PC-3 (cell line): ENCODE results near the gene FBXL7. TPM values are rescaled to one million over a fixed set of nuclear protein-coding genes. Genes with fewer than 3 reads are reported as not detected.

Experiments
- ATAC-seq: fragments of 200-7000 bp; cut with Tn5 transposase; 2 replicates; pipeline ENCODE4 v1.9.1; 2020; ENCODE audit warnings: mild to moderate bottlenecking, moderate library complexity
- BruUV-seq: library from RNA; stranded (reverse); fragments of 400-500 nt; replicated peaks from 2 replicates; lab custom pipeline; 2021; lab: Mats Ljungman, UMichigan
- CTCF ChIA-PET: fragments of 300-600 bp; sonication (Branson Sonifier 250); formaldehyde crosslinking; loops from one replicate; lab custom pipeline; 2022; ENCODE audit warnings: antibody characterized with exemption; lab: Charles Lee
- POLR2A ChIA-PET: fragments of 300-600 bp; sonication (Branson Sonifier 250); formaldehyde crosslinking; loops from one replicate; lab custom pipeline; 2022; ENCODE audit warnings: antibody characterized with exemption; ENCODE audit not compliant: unreplicated experiment; lab: Charles Lee
- DNase-seq: peaks from one replicate; pipeline ENCODE4 v3.0.0-alpha.2; 2015
- H2AFZ ChIP-seq: fragments of 300-600 bp; sonication (generic); 2 replicates; pipeline ENCODE4 v1.6.0; 2016; ENCODE audit warnings: antibody characterized with exemption, low read length
- H3F3A ChIP-seq: fragments of 300-600 bp; sonication (generic); one replicate; pipeline ENCODE4 v1.6.0; 2017; ENCODE audit warnings: antibody characterized with exemption, low read length, control low read depth, mild to moderate bottlenecking; ENCODE audit not compliant: unreplicated experiment
- H3K27ac ChIP-seq: fragments of 300-600 bp; sonication (generic); 2 replicates; pipeline ENCODE4 v1.5.1; 2016; ENCODE audit warnings: mild to moderate bottlenecking, low read length
- H3K27me3 ChIP-seq: fragments of 300-600 bp; sonication (generic); 2 replicates; pipeline ENCODE4 v1.6.1; 2016; ENCODE audit warnings: low read length, mixed read lengths
- H3K36me3 ChIP-seq: fragments of 300-600 bp; sonication (generic); 2 replicates; pipeline ENCODE4 v1.6.1; 2016; ENCODE audit warnings: low read depth, mixed run types, low read length, mixed read lengths
- H3K4me1 ChIP-seq: fragments of 300-600 bp; sonication (generic); 2 replicates; pipeline ENCODE4 v1.5.1; 2016; ENCODE audit warnings: low read length; ENCODE audit not compliant: insufficient read depth
- H3K4me2 ChIP-seq: fragments of 300-600 bp; sonication (generic); 2 replicates; pipeline ENCODE4 v1.6.0; 2016; ENCODE audit warnings: low read length
- H3K4me3 ChIP-seq: fragments of 300-600 bp; sonication (generic); 2 replicates; pipeline ENCODE4 v1.5.1; 2016; ENCODE audit warnings: mild to moderate bottlenecking, low read length, mixed read lengths
- H3K79me2 ChIP-seq: fragments of 300-600 bp; sonication (generic); 2 replicates; pipeline ENCODE4 v1.6.1; 2017; ENCODE audit warnings: low read length, mixed read lengths
- H3K9ac ChIP-seq: fragments of 300-600 bp; sonication (generic); 2 replicates; pipeline ENCODE4 v1.6.0; 2016; ENCODE audit warnings: mild to moderate bottlenecking, low read length
- H3K9me2 ChIP-seq: fragments of 300-600 bp; sonication (generic); replicated peaks from 2 replicates; pipeline ENCODE4 v1.6.1; 2016; ENCODE audit warnings: mixed run types, low read length, mixed read lengths
- H3K9me3 ChIP-seq: fragments of 300-600 bp; sonication (generic); 2 replicates; pipeline ENCODE4 v1.6.1; 2016; ENCODE audit warnings: low read length, mixed read lengths
- H4K20me1 ChIP-seq: fragments of 300-600 bp; sonication (generic); 2 replicates; pipeline ENCODE4 v1.6.1; 2016; ENCODE audit warnings: low read length, mixed read lengths
- EZH2 ChIP-seq: fragments of 300-600 bp; sonication (generic); IDR thresholded peaks from one replicate; pipeline ENCODE4 v1.6.1; 2017; ENCODE audit warnings: antibody characterized with exemption, mild to moderate bottlenecking, low read length; ENCODE audit not compliant: unreplicated experiment
- EZH2phosphoT487 ChIP-seq: fragments of 300-600 bp; sonication (generic); IDR thresholded peaks from 2 replicates; pipeline ENCODE4 v1.6.1; 2018; ENCODE audit warnings: mild to moderate bottlenecking, antibody characterized with exemption, low read length, borderline replicate concordance
- intact Hi-C: fragments of 100-400 bp; cut with micrococcal nuclease; formaldehyde crosslinking; loops from 2 replicates; pipeline ENCODE4 v1.9.0; 2023
- total RNA-seq: library from RNA; depleted of rRNA; stranded (reverse); fragments of >200 nt; gene quantifications from 2 replicates; pipeline ENCODE4 v1.2.3, GENCODE V29; 2014
- TF ChIP-seq, protein P1 (sequence below): fragments of 300-600 bp; sonication (generic); conservative IDR thresholded peaks from 2 replicates; pipeline ENCODE4 v1.5.1; 2017; ENCODE audit warnings: antibody characterized with exemption, low read depth, mild to moderate bottlenecking, low read length

The FBXL7 gene
- total RNA-seq, 1 experiment from 2014 or later = 0.18 TPM

DNA sequence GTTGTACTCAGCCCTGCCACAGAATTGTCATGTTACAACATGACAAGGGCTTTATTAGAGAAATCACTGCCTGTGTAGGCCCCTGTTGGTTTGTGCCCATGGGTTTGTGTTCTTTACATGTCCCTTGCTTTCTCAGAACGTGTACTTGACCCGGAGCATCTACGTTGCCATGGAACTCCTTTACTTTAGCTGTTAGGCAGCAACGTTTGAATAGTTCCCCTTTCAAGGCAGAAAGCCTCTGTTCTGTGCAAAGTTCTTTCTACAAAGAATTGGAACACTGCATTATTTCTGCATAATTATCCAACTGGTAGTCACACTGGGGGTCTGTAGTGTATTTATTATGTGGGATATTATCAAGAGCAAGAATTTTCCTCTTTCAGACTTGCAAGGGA, 51.1 kb downstream of the FBXL7 start:
- Histone ChIP-seq H4K20me1 (no peaks in the 10 kb centered on the region), H3K4me3 (no peak overlapping the region), H3K79me2 (no peaks in the 10 kb centered on the region), H3K9ac (no peak overlapping the region), H3K27ac (no peak overlapping the region), H3K4me2 (no peak overlapping the region), H2AFZ (no peak overlapping the region), H3K4me1 (no peaks in the 10 kb centered on the region), H3K27me3 (no peaks in the 10 kb centered on the region), H3K9me3 (peaks cover 37% of the 10 kb centered on the region), H3K9me2 (no peaks in the 10 kb centered on the region), H3K36me3 (no peaks in the 10 kb centered on the region), H3F3A (no peaks in the 10 kb centered on the region)
- TF ChIP-seq EZH2 (no peak), EZH2phosphoT487 (no peak)
- TF ChIP-seq, protein P1, sequence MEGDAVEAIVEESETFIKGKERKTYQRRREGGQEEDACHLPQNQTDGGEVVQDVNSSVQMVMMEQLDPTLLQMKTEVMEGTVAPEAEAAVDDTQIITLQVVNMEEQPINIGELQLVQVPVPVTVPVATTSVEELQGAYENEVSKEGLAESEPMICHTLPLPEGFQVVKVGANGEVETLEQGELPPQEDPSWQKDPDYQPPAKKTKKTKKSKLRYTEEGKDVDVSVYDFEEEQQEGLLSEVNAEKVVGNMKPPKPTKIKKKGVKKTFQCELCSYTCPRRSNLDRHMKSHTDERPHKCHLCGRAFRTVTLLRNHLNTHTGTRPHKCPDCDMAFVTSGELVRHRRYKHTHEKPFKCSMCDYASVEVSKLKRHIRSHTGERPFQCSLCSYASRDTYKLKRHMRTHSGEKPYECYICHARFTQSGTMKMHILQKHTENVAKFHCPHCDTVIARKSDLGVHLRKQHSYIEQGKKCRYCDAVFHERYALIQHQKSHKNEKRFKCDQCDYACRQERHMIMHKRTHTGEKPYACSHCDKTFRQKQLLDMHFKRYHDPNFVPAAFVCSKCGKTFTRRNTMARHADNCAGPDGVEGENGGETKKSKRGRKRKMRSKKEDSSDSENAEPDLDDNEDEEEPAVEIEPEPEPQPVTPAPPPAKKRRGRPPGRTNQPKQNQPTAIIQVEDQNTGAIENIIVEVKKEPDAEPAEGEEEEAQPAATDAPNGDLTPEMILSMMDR = no peak
- POLR2A ChIA-PET = no interaction called here
- BruUV-seq = no TSS peak
- DNase-seq = no peak
- CTCF ChIA-PET = no interaction called here
- no peak for ATAC-seq
- intact Hi-C loops = no loop called here

DNA sequence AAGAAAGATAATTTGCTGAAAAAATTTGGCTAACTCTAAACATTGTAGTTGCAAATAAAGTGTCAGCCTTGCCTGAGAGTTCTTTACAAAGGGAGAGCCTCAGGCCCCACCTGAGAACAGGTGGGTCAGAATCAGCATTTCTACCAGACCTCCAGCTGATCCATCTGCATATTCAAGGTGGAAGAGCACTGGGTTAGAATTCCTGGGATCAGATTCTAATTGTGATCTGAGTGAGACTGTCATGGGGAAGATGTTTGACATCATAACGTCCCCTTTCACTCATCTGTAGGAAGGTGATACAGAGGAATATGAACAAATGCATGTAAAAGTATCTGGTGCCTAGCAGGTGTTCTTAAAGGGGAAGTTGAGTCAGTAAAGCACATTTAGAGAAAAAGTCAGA, 54.6 kb downstream of the FBXL7 start:
- intact Hi-C loops = no loop called here
- no peak for DNase-seq
- Histone ChIP-seq H2AFZ (no peak overlapping the region), H3K79me2 (no peaks in the 10 kb centered on the region), H3K27ac (no peak overlapping the region), H3K4me3 (no peak overlapping the region), H3K9ac (no peak overlapping the region), H3K36me3 (no peaks in the 10 kb centered on the region), H3K4me1 (no peaks in the 10 kb centered on the region), H3K4me2 (no peak overlapping the region), H3K9me2 (no peaks in the 10 kb centered on the region), H3F3A (no peaks in the 10 kb centered on the region), H4K20me1 (no peaks in the 10 kb centered on the region), H3K27me3 (no peaks in the 10 kb centered on the region), H3K9me3 (peaks cover 30% of the 10 kb centered on the region)
- TF ChIP-seq EZH2 = no peak
- no peak for TF ChIP-seq EZH2phosphoT487
- TF ChIP-seq, protein P1 = no peak
- BruUV-seq = no TSS peak
- ATAC-seq = no peak
- POLR2A ChIA-PET = no interaction called here
- CTCF ChIA-PET = no interaction called here

DNA sequence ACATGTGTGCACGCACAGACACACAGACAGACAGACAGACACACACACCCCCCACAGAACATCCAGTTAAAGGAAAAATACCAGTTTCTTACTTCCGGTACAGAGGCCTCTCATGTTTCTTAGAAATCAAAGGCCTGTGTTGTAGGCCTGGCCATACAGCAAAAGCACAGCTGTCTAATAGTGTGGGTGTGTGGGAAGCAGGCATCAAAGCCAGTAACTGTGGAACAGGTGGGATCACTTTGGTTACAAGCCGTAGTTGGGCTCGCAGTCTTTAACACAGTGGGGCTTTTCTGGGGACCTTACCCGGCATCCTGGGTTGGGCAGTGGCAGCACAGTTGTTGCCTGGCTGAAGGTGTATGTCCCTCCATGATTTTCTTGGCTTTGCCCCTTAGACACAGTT, 55.2 kb downstream of the FBXL7 start:
- DNase-seq = no peak
- Histone ChIP-seq H3K79me2 (no peaks in the 10 kb centered on the region), H3K36me3 (no peaks in the 10 kb centered on the region), H4K20me1 (no peaks in the 10 kb centered on the region), H3K9ac (no peak overlapping the region), H3K4me3 (no peak overlapping the region), H3K9me3 (peaks cover 30% of the 10 kb centered on the region), H3K4me1 (no peaks in the 10 kb centered on the region), H3K27ac (no peak overlapping the region), H2AFZ (no peak overlapping the region), H3K27me3 (no peaks in the 10 kb centered on the region), H3F3A (no peaks in the 10 kb centered on the region), H3K9me2 (no peaks in the 10 kb centered on the region), H3K4me2 (no peak overlapping the region)
- CTCF ChIA-PET = no interaction called here
- intact Hi-C loops = no loop called here
- TF ChIP-seq, protein P1 = no peak
- TF ChIP-seq EZH2phosphoT487 (no peak), EZH2 (no peak)
- POLR2A ChIA-PET = no interaction called here
- ATAC-seq = no peak
- BruUV-seq = no TSS peak
